ENCODE data around the gene DAAM2. TPM values are rescaled to one million over a fixed set of nuclear protein-coding genes. Genes with fewer than 3 reads are reported as not detected.

DAAM2 gene
- total RNA-seq, 1 donor from 2014 or later = 87.2 TPM

- TF ChIP-seq, protein P1, sequence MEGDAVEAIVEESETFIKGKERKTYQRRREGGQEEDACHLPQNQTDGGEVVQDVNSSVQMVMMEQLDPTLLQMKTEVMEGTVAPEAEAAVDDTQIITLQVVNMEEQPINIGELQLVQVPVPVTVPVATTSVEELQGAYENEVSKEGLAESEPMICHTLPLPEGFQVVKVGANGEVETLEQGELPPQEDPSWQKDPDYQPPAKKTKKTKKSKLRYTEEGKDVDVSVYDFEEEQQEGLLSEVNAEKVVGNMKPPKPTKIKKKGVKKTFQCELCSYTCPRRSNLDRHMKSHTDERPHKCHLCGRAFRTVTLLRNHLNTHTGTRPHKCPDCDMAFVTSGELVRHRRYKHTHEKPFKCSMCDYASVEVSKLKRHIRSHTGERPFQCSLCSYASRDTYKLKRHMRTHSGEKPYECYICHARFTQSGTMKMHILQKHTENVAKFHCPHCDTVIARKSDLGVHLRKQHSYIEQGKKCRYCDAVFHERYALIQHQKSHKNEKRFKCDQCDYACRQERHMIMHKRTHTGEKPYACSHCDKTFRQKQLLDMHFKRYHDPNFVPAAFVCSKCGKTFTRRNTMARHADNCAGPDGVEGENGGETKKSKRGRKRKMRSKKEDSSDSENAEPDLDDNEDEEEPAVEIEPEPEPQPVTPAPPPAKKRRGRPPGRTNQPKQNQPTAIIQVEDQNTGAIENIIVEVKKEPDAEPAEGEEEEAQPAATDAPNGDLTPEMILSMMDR (IDR thresholded peaks at IDR 0.05) = no peak
- no peaks in the 10 kb centered on the region for H3K27me3 Mint-ChIP-seq (ENCODE audit: unreplicated experiment)
- DNase-seq (ENCODE audit: extremely low spot score, unreplicated experiment) = no peak
- peaks cover 53% of the 10 kb centered on the region for H3K36me3 Mint-ChIP-seq (ENCODE audit: unreplicated experiment)
- H3K4me3 Mint-ChIP-seq (ENCODE audit: unreplicated experiment) = no peak overlapping the region
- no peak overlapping the region for H3K27ac Mint-ChIP-seq (ENCODE audit: unreplicated experiment)
- H3K4me1 Mint-ChIP-seq (ENCODE audit: unreplicated experiment) = no peaks in the 10 kb centered on the region
- H3K9me3 Mint-ChIP-seq (ENCODE audit: unreplicated experiment) = no peaks in the 10 kb centered on the region
These were observed 105.5 kb downstream of the DAAM2 start for GRCh38 chr6:39897698-39898097.

GRCh38 chr6:39898625-39899024, 106.4 kb downstream of the DAAM2 start:
- Mint-ChIP-seq H3K4me1 (ENCODE audit: unreplicated experiment) (no peaks in the 10 kb centered on the region), H3K36me3 (ENCODE audit: unreplicated experiment) (peaks cover 59% of the 10 kb centered on the region), H3K9me3 (ENCODE audit: unreplicated experiment) (no peaks in the 10 kb centered on the region), H3K27me3 (ENCODE audit: unreplicated experiment) (no peaks in the 10 kb centered on the region), H3K27ac (ENCODE audit: unreplicated experiment) (no peak overlapping the region), H3K4me3 (ENCODE audit: unreplicated experiment) (no peak overlapping the region)
- TF ChIP-seq, protein P1 (IDR thresholded peaks at IDR 0.05) = no peak
- DNase-seq (ENCODE audit: extremely low spot score, unreplicated experiment) = no peak

- no peak overlapping the region for H3K27ac Mint-ChIP-seq (ENCODE audit: unreplicated experiment)
- peaks cover 65% of the 10 kb centered on the region for H3K36me3 Mint-ChIP-seq (ENCODE audit: unreplicated experiment)
- TF ChIP-seq, protein P1 (IDR thresholded peaks at IDR 0.05) = no peak
- DNase-seq (ENCODE audit: extremely low spot score, unreplicated experiment) = no peak
- no peaks in the 10 kb centered on the region for H3K4me1 Mint-ChIP-seq (ENCODE audit: unreplicated experiment)
- H3K4me3 Mint-ChIP-seq (ENCODE audit: unreplicated experiment) = no peak overlapping the region
- no peaks in the 10 kb centered on the region for H3K9me3 Mint-ChIP-seq (ENCODE audit: unreplicated experiment)
- no peaks in the 10 kb centered on the region for H3K27me3 Mint-ChIP-seq (ENCODE audit: unreplicated experiment)
These were observed 107.5 kb downstream of the DAAM2 start for GRCh38 chr6:39899554-39900295.

- no peaks in the 10 kb centered on the region for H3K4me1 Mint-ChIP-seq (ENCODE audit: unreplicated experiment)
- H3K36me3 Mint-ChIP-seq (ENCODE audit: unreplicated experiment) = peaks cover 72% of the 10 kb centered on the region
These were observed 109.0 kb downstream of the DAAM2 start for GRCh38 chr6:39901116-39901655.

GRCh38 chr6:39901670-39902069, 109.5 kb downstream of the DAAM2 start:
- no peak for DNase-seq (ENCODE audit: extremely low spot score, unreplicated experiment)
- H3K4me3 Mint-ChIP-seq (ENCODE audit: unreplicated experiment) = no peak overlapping the region
- peaks cover 72% of the 10 kb centered on the region for H3K36me3 Mint-ChIP-seq (ENCODE audit: unreplicated experiment)
- TF ChIP-seq, protein P1 (IDR thresholded peaks at IDR 0.05) = no peak
- no peaks in the 10 kb centered on the region for H3K27me3 Mint-ChIP-seq (ENCODE audit: unreplicated experiment)
- H3K27ac Mint-ChIP-seq (ENCODE audit: unreplicated experiment) = no peak overlapping the region
- H3K9me3 Mint-ChIP-seq (ENCODE audit: unreplicated experiment) = no peaks in the 10 kb centered on the region
- no peaks in the 10 kb centered on the region for H3K4me1 Mint-ChIP-seq (ENCODE audit: unreplicated experiment)

More at GRCh38 chr6:39901116-39901655, 109.0 kb downstream of the DAAM2 start:
- Mint-ChIP-seq H3K27me3 (ENCODE audit: unreplicated experiment) (no peaks in the 10 kb centered on the region), H3K4me3 (ENCODE audit: unreplicated experiment) (no peak overlapping the region), H3K27ac (ENCODE audit: unreplicated experiment) (peak overlapping the region; percentile 15), H3K9me3 (ENCODE audit: unreplicated experiment) (no peaks in the 10 kb centered on the region)
- TF ChIP-seq, protein P1 (IDR thresholded peaks at IDR 0.05) = no peak
- no peak for DNase-seq (ENCODE audit: extremely low spot score, unreplicated experiment)
